ENCODE results near the gene VSIG10L.

Gene VSIG10L

DNA sequence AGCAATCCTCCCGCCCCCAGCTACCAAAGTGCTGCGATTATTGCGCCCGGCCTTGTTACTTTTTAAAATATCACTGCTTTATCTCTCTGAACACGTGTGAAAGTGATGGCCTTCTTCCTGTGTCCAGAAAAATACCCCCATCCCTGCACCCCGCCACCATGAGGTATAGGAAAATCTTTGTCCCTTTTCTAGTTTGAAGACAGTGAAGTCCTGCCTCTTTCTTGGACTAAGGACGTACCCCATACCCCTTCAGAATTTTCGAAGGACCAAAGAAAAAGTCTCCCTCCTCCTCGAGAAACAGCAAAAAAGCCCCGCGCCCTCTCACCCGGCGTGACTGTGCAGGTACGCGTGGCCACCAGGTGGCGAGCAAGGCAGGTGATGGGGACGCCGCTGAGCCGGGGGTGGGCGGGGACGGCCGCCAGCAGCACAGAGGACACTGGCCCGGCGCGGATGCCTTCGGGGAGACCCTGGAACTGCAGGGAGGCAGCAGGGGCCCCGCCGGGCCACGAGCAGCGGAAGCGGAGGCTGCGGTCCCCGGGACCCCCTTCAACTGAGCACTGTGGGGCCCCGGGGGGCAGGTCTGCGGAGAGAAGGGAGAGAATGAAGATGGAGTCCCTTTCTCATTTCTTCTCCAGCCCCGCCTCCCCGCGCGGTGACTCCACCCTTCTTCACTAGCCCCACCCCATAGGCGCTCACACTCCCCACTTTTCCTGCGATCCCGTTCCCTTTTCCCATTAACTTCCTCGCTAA lies 3.2 kb downstream of the VSIG10L start:
- DNase-seq (ENCODE audit: low spot score): peak; percentile 82

DNA sequence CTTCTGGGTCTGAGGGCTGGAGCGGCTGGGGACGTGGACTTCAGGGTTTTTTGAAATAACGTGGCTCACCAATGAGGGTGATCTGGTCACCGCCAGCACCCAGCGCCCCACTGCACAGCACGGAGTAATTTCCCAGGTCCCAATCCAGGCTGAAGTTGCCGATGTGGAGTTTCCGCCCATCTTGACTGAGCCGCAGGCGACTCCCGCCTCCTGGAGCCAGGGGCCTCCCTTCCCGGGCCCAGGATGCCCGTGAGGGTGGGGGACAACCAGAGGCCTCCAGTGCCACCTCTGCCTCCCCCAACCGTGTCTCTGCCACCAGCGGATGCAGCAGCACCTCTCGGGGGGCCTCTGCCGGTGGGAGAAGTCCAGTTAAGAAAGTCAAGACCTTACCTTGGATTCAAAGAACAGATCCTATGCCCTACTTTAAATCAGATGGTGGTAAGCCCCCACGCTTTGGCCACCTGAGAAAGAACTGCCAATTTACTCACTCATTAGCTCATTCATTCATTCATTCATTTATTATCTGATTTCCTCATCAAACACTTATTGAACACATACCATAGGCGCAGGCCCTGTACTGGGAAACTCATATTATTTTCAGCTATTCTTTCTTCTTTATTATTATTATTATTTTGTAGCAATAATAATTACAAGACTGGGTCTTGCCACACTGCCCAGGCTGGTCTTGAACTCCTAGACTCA lies 3.9 kb downstream of the VSIG10L start:
- DNase-seq (ENCODE audit: low spot score): no peak

DNA sequence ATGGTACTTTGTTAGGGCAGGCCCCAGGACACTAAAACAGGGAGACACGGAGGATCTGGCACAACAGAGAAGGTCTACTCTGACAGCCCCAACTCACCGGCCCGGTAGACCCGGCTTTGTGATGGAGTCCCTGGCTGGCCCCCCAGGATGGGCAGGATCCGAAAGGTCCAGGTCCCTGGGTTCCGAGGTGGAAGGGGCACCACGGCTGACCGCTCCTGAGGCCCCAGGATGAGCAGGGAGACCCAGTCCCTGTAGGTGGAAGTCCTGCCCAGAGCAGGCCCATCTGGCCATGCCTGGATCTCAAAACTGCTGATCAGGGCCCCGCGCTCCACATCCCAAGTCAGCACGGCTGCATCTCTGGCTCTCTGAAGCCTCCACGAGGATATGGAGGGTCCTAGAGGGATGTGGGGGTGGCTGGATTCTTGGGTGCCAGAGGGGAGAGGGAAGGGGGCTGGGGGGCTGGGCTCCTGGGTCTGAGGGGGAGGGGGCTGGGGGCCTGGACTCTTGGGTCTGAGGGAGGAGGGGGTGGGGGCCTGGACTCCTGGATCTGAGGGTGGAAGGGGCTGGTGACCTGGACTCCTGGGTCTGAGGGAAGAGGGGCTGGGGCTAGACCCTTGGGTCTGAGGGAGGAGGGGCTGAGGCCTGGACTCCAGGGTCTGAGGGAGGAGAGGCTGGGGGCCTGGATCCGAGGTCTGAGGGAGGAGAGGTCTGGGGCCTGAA lies 4.6 kb downstream of the VSIG10L start:
- DNase-seq (ENCODE audit: low spot score): no peak

DNA sequence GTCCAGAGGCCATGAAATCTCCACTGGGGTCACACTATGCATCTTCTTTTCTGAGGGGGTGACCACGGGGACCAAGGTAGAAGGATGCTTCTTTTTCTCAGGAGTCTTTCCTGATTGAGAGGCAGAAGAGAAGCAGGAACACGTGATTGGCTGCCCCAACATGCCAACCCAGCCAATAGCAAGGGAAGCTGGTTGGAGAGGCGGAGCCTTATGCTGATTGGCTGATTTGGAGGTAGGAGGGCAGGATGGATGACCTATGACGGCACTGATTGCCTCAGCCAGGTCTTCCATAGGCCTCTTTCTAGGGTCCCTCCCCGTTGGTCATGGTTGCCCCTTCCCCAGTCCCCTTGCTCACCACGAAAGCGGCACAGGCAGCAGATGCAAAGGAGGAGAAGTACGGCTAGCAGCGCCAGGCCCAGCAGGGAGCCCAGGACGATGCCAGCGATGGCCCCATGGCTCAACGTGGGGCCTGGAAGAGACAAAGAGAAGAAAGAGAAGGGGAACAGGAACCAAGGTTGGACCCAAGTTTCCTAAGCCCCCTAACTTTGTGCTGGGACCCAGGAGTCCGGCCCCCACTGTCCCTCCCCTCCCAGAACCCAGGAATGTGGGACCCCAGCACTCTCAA lies 8.0 kb downstream of the VSIG10L start:
- peak; percentile 34 for DNase-seq (ENCODE audit: low spot score)

DNA sequence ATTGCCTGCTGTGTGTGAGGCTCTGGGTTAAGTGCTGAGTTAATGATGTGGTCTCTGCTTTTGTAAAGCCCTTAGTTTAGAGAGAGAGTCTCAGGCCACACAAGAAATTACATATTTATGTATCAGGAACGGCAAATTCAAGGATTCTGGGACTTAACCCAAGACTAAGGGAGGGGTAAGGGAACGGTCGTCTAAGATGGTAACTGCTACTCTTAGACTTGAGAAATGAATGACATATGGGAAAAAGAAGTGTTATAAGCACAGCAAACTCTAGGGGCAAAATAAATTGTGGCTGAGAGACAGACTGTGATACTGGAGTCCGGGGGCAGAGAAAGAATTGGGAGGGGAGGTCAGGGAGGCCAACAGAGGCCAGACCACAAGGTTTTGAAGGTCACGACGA lies 10.2 kb downstream of the VSIG10L start:
- DNase-seq (ENCODE audit: low spot score): no peak

DNA sequence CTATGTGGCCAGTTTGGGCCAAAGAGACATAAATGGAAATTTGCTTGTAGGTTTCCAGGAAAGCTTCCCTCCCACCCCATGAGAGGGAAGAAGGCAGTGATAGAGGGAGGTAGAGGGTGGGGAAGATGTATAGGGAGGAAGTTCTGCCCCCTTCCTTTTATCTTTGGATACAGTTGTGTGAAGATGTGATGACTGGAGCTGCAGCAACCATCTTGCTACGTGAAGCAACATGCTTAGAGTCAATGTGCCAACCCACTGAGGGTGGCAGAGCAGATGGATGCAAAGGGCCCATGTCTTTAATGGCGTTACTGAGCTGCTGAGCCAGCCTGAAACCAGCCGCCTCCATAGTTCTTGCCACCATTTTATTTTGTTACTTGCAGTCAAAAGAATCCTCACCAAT lies 10.7 kb downstream of the VSIG10L start:
- no peak for DNase-seq (ENCODE audit: low spot score)

DNA sequence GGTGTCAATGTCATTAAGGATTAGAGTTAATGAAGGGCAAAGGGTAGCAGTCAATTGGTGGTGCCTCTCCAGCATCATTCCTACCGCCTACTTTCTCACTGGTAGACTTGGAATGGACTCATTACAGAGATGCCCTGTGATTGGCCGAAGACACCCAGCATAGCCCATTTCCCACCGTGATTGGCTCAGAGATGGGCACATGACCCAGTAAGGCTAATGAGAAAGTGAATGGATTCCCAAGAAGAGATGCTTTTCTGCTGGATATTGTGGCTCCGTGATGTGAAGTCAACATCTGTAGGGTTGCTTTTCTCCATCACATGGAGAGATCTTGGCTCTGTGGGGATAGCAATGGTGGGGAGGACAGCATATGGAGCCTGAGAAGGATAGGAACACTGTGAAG lies 11.6 kb downstream of the VSIG10L start:
- DNase-seq (ENCODE audit: low spot score): no peak

DNA sequence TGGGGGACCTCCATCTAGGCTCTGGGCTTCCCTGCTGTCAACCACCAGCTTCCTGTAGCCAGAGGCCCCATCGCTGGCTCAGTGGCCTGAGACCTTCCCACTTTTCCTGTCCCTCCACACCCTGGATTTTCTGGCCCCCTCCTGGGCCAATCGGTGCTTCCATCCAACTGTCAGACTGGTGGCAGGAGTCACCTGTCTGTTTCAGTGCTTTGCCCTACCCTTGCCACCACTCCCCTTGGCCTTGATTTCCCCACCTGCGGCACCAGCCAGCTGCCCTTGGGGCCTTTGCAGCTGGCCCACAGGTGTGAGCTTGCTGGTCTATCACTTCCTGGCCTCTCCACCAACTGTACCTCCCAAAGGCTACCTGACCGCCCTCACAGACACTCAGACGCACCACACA lies 12.5 kb downstream of the VSIG10L start:
- DNase-seq (ENCODE audit: low spot score): no peak

DNA sequence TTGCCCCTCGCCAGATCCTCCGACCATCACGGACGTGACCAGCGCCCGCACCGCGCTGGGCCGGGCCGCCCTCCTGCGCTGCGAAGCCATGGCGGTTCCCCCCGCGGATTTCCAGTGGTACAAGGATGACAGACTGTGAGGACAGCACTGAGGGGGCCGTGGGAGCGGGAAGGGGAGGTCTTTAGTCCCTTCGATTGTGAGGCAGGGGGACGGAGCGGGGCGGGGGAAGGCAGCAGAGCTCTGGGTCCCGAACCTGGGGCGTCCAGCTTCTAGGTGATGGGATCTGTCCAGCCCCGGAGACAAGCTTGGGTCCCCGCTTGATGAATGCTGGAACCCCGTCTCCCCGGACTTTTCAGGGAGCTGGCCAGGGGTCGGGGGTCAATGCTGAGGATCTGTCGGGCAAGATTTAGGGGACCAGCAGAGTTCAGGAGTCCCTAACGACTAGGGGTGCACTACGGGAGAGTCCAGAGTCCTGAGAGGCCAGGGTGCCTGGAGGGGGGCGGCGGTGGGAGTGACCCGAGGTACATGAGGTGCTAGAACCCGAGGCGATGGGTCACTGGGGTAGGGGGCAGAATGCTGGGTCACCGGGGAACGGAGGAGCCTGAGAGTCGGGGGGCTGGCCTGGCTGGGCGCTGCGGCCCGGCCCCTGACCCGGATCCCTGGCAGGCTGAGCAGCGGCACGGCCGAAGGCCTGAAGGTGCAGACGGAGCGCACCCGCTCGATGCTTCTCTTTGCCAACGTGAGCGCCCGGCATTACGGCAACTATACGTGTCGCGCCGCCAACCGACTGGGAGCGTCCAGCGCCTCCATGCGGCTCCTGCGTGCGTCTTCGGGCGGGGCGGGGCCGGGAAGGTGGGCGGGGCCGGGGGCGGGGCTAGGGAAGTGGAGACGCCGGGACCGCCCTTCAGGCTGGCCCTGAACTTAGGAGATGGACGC lies 14.6 kb downstream of the VSIG10L start:
- peak; percentile 59 for DNase-seq (ENCODE audit: low spot score)

DNA sequence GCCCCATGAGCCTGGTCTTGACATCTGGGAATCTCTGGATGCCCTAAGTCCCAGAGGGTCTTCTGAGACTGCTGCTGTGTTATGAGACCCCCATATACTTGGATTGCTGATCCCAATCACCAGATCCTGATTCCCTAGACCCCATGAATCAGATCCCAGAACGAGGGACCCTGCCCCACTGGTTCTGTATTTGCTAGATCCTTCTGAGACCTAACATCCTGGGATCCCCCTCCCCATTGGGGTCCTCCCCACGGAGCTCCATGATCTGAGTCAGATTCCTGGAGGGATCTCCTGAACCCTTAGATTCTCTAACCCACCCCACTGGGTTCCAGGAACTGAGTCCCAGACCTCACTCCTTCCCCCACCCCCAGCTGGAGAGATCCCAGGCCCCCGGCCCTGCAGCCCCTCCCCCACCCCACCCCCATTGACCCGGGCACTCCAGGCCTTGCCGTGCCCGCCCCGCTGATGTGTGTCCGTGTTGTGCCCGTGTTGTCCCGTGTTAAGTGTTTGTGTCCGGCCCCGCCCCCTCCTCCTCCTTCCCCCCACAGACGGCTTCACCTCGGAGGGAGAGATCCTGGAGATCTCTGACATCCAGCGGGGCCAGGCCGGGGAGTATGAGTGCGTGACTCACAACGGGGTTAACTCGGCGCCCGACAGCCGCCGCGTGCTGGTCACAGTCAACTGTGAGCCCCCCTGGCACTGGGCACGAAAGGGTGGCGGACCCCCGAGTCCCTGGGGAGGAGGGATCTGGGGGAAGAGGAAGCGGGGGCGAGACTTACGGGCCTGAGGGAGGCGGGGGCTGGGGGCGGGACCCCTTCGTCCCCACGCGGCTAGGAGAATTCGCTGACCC lies 15.5 kb downstream of the VSIG10L start:
- DNase-seq (ENCODE audit: low spot score): no peak

DNA sequence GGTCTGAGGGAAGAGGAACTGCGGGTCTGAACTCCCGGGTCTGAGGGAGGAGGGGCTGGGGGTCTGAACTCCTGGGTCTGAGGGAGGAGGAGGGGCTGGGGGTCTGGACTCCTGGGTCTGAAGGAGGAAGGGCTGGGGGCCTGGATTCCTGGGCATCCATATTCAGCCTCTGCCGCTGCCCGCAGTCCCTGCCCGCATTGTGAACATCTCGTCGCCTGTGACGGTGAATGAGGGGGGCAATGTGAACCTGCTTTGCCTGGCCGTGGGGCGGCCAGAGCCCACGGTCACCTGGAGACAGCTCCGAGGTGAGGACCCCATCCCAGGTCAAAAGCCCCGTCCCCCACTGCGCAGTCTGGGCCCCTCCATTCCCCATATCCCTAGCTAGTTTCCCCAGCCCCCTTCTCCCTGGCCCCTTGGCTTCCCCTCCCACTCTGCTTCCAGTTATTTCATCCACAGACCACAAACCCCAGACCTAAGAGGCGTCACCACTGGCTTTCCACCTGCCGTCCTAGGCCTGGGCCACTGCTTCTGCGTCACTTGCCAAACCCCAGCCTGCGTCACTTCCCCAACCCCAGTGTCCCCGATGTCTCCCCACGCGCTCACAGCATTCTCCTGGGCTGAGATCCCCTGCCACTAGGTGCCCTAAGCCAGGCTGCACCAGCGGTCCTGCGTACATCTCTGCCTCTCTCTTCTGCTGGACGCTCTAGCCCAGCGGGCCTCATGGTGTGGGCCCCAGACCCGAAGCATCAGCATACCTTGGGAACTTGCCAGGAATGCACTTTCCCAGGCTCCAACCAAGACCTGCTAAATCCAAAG lies 16.6 kb downstream of the VSIG10L start:
- no peak for DNase-seq (ENCODE audit: low spot score)

DNA sequence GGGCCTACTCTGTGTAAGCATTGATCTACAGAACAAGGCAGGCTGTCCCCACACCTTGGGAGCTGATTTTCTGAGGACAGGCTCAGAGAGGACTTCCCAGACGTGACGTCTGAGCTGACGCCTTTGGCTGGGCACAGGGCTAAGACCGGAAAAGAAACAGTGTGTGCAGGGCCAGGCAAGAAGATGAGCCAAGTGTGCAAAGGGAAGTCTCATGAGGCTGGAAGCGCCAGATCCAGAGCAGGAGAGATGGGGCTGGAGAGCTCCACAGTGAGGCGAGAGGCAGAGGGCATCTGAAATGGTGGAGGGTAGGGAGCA lies 17.8 kb downstream of the VSIG10L start:
- no peak for DNase-seq (ENCODE audit: low spot score)

DNA sequence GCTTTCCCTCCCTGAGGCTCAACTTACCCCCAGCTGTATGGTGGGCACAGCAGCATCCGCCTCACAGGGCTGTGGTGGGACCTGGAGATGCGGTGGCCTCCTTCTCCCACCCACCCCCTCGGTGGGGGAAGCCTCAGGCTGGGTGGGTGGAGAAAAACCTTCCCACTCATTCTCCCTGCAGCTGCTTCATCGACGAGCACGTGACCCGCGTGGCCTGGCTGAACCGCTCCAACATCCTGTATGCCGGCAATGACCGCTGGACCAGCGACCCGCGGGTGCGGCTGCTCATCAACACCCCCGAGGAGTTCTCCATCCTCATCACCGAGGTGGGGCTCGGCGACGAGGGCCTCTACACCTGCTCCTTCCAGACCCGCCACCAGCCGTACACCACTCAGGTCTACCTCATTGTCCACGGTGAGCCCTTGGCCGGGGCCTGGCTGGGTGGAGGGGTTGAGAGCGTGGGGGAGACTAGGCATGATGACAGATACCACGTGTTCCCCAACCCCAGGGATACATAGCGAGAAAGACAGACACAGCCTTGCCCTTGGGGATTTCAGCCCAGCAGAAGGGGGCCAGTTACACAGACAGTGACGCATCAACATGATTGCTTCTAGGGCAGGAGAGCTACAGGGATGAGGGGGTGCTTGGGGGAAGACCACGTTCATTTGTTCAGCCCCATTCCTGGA lies 18.3 kb downstream of the VSIG10L start:
- DNase-seq (ENCODE audit: low spot score): no peak

DNA sequence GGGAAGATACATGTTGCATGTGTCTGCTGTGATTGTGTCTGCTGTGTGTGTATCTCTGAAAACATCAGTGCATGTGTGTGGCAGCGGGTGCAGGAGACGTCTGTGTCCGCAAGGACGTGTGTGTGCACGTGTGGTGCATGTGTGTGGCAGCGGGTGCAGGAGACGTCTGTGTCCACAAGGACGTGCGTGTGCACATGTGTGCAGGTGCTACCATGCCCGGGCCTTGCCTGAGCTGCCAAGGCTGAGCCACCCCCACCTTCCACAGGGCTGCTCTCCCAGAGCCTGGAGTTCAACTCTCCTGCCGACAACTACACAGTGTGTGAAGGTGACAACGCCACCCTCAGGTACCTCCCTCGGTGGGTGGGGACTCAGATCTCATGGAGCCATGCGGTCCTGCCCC lies 20.1 kb downstream of the VSIG10L start:
- no peak for DNase-seq (ENCODE audit: low spot score)

DNA sequence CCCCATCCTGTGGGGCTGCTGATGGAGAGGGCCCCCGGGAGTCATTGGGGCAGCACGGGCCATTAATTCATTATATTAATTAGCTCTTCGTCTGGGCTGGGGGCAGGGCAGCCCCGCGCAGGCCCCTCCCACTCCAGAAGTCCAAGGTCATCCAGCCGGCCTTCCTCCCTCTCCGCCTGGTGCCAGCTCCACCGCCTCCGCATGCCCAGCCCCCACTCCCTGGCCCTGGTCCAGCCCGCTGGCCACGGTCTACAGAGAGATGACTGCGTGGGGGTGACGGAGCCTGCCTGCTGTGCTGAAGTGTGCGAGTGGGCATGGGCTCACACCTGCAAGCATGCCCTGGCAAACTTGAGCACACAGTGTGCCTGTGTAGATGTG lies 21.7 kb downstream of the VSIG10L start:
- no peak for DNase-seq (ENCODE audit: low spot score)

DNA sequence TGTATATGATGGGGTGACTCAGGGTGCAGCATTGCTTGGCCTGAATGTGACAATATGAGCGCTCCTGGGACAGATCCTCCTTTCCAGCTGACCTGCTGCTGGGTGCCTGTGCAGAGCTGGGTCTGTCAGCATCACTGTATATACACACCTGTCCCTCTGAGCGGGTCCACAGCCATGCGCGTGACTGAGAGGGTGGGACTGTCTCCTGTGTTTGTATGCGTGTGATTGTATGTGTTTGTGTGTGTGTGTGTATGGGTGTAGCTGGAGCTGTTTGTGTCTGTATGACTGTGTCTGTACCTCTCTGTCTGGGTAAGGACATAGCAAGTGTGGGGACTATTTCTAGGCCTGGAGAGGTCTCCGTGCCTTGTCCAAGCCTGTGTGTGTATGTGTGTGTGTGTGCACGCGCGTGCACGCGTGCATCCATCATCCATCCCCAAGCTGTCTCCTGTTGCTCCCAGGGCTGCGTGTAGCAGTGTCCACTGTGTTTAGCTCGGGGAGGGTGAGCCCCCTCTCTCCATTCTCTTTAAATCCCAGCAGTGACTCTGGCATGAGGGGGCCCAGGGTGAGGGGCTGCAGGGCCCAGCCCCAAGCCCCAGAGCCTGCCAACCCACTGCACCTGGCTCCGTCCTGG lies 22.2 kb downstream of the VSIG10L start:
- DNase-seq (ENCODE audit: low spot score): no peak

DNA sequence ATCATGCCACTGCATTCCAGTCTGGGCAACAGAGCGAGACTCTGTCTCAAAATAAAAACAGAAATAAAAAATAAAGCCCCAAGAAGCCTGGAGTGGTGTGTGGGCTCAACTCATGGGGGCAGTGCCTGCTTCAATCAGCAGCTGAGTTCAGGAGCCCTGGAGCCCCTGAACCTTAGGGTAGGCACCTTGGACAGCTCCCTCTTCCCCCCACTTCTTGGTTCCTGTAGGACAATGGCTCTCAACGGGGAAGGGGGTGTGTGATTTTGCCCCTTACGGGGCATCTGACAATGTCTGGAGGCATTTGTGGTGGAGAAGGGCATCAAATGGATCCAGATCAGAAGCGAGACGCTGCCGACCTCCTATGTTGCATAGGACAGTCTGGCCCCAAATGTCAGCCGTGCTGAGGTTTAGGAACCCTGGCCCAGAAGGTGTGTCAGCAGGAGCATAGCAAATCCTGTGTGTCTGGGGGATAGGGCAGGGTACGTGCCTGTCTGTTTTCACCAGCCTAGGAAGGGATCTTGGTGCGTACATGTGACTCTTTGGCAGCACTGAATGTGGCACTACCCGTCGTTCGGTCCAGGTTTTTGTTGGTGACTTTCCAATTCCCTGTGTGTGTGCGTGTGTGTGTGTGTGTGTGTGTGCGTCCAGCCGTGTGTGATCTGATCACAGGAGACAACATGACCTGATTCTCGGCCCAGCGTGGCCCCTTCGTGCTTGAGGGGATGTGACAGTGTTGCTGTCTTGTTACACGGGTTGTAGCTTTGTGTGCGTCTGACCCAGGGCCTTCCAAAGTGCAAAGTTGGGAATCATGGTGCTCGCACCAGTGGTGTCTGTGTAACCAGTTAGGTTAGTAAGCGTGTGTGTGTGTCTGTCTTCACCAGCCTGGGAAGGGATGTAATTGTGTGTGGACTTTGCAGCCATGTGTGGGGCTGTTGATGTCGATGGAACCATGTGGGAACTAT lies 23.0 kb downstream of the VSIG10L start:
- DNase-seq (ENCODE audit: low spot score): no peak

DNA sequence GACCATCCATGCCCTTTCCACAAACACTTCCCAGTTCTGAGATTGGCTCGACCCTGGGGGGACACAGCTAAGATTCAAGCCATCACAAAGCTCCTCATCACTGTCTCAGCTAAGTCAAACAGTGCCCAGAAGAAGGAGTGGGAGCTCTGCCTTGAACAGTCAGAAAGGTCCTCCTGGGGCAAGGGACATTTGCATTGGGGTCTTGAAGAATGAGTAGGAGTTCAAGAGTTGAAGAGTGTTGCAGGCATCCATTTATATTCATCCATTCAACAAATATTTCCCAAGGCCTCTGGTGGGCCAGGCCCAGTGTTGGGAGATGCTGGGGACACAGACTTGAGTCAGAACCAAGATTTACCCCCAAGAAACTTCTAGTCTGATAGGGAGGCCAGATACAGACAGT lies 24.0 kb downstream of the VSIG10L start:
- DNase-seq (ENCODE audit: low spot score): no peak
